ENCODE results near the gene RGS7BP. TPM values are rescaled to one million over a fixed set of nuclear protein-coding genes. Genes with fewer than 3 reads are reported as not detected.

The RGS7BP gene
- total and polyA plus RNA-seq, 7 donors: 0.06 to 1.5 (median 0.17) TPM

DNA sequence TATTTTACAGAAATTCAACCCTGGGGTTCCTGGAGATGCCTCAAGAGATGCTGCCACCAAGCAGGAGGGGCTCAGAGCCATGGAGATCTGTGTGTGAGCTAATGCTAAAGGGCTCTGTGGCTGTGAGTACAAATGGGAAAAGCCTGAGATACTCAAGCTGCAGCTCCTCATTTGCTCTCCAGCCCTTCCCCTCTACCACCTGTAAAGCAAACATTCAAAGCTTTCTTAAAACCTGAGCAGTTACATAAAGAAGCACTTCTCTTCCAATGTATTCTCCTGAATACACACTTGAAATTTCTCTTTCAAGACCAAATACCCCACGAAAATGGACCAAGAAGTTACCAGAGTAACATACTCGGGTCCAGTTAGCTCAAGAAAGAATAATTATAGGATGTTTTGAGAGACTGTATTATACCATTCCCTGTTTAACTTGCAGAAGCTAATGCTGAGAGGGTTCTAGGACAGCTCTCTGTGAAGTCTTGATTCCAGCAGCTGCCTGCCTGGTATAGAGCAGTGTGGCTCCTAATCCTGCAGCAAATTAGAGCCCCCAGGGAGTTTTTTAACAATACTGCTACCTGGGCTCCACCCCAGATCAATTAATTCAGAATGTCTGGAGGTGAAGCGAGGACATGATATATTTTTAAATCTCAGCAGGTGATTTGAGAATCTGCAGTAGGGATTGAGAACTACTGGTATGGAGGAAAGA lies 21.1 kb downstream of the RGS7BP start:
- no peaks in the 10 kb centered on the region for H3K36me3 ChIP-seq (ENCODE audit: insufficient read depth in 1 of 2, low read depth in 1 of 2)
- DNase-seq: no peak
- no peak overlapping the region for H3K4me3 ChIP-seq
- no peak for TF ChIP-seq CTCF (IDR thresholded peaks at IDR 0.05)
- no peaks in the 10 kb centered on the region for H3K27me3 ChIP-seq (ENCODE audit: insufficient read depth in 3 of 3, low read length in 2 of 3)
- 86 to 90% (median 87%) methylated on average over 3 of the region's 3 CpGs for WGBS, 3 donors
- intact Hi-C loops (cut with DNase I): no loop called here
- H3K27ac ChIP-seq: no peak overlapping the region
- H3K4me1 ChIP-seq: peaks cover 6% of the 10 kb centered on the region
- ATAC-seq: no peak
- no peaks in the 10 kb centered on the region for H3K9me3 ChIP-seq

DNA sequence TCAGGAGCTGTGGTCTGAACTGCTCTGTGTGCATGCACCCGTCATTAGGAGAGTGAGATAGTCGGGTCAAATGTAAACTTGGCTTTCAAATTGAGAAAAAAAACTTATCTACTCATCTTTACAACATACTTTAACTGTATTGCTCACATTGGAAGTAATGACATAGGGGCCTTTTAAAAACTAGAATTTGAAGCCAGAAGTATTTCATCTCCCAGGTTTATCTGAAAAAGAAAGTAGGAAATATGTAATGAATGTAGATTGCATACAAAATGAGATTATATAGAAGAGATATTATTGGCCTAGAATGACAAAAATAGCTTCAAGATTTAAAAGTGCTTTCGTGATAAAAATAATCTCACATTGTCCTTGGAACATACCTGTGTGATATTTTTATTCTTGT lies 24.3 kb downstream of the RGS7BP start:
- Histone ChIP-seq H3K27me3 (ENCODE audit: insufficient read depth in 3 of 3, low read length in 2 of 3) (no peaks in the 10 kb centered on the region), H3K36me3 (ENCODE audit: insufficient read depth in 1 of 2, low read depth in 1 of 2) (no peaks in the 10 kb centered on the region), H3K4me3 (no peak overlapping the region), H3K27ac (no peak overlapping the region), H3K4me1 (peaks cover 6% of the 10 kb centered on the region), H3K9me3 (no peaks in the 10 kb centered on the region)
- intact Hi-C loops (cut with DNase I): no loop called here
- TF ChIP-seq CTCF (IDR thresholded peaks at IDR 0.05): no peak
- ATAC-seq: no peak
- 59 to 67% (median 61%) methylated on average over 3 of the region's 3 CpGs for WGBS, 3 donors
- DNase-seq: no peak

DNA sequence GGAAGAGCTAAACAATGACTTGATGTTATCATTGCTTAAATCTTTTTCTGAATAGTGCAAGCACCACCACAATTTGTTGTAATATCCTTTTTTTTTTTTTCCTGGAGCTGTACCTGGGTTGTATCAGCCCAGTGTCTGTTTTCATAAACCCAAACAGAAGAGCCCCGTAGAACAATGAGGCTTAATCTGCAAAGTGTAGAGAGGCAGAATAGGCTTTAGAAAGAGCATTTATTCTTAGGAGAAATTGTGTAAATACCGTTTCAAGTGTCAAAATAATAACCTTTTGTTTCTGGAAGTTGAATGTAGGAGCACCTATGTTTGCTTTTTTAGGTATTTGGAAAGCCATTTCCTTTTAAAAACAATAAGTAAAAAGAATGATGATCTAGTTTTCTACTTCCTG lies 26.4 kb downstream of the RGS7BP start:
- WGBS, 3 donors: 43 to 52% (median 51%) methylated on average over 2 of the region's 2 CpGs
- Histone ChIP-seq H3K4me3 (no peak overlapping the region), H3K27ac (no peak overlapping the region), H3K27me3 (ENCODE audit: insufficient read depth in 3 of 3, low read length in 2 of 3) (no peaks in the 10 kb centered on the region), H3K36me3 (ENCODE audit: insufficient read depth in 1 of 2, low read depth in 1 of 2) (no peaks in the 10 kb centered on the region), H3K9me3 (no peaks in the 10 kb centered on the region), H3K4me1 (peaks cover 6% of the 10 kb centered on the region)
- TF ChIP-seq CTCF (IDR thresholded peaks at IDR 0.05): no peak
- ATAC-seq (no peak), DNase-seq (no peak)
- intact Hi-C loops (cut with DNase I): no loop called here

- WGBS, 3 donors: 90 to 92% (median 90%) methylated on average over 2 of the region's 2 CpGs
- intact Hi-C loops (cut with DNase I): no loop called here
- no peaks in the 10 kb centered on the region for H3K9me3 ChIP-seq
- H3K27me3 ChIP-seq (ENCODE audit: insufficient read depth in 3 of 3, low read length in 2 of 3): no peaks in the 10 kb centered on the region
- DNase-seq (no peak), ATAC-seq (no peak)
- no peaks in the 10 kb centered on the region for H3K36me3 ChIP-seq (ENCODE audit: insufficient read depth in 1 of 2, low read depth in 1 of 2)
- TF ChIP-seq CTCF (IDR thresholded peaks at IDR 0.05): no peak
- H3K27ac ChIP-seq: no peak overlapping the region
- peaks cover 6% of the 10 kb centered on the region for H3K4me1 ChIP-seq
- H3K4me3 ChIP-seq: no peak overlapping the region
Measured at GRCh38 chr5:64532657-64533056, 26.8 kb downstream of the RGS7BP start.

DNA sequence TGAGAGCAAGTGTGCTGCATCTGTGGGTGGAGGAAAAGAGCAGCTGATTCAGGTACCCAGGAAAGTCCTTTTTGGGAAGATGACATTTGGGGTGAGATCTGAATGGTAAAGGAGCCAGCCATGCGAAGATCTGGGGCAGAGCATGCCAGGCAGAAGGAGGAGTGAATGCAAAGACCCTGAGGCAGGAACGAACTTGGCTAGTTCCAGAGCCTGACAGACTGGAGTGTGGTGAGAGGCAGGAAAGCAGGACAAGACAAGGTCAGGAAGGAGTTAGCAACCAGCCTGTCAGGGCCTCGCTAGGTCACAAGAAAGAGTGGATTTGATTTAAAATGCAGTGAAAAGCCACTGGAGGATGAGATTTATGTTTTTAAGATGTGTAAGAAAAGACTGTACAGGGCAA lies 28.2 kb downstream of the RGS7BP start:
- Histone ChIP-seq H3K27me3 (ENCODE audit: insufficient read depth in 3 of 3, low read length in 2 of 3) (no peaks in the 10 kb centered on the region), H3K4me1 (peaks cover 6% of the 10 kb centered on the region), H3K9me3 (no peaks in the 10 kb centered on the region), H3K27ac (no peak overlapping the region), H3K36me3 (ENCODE audit: insufficient read depth in 1 of 2, low read depth in 1 of 2) (no peaks in the 10 kb centered on the region), H3K4me3 (no peak overlapping the region)
- ATAC-seq (no peak), DNase-seq (no peak)
- WGBS, 3 donors: 74 to 76% (median 75%) methylated on average over 3 of the region's 3 CpGs
- TF ChIP-seq CTCF (IDR thresholded peaks at IDR 0.05): no peak
- intact Hi-C loops (cut with DNase I): no loop called here

All from psoas muscle (tissue), 8 donors.